ENCODE results near the gene TEX51.

DNA sequence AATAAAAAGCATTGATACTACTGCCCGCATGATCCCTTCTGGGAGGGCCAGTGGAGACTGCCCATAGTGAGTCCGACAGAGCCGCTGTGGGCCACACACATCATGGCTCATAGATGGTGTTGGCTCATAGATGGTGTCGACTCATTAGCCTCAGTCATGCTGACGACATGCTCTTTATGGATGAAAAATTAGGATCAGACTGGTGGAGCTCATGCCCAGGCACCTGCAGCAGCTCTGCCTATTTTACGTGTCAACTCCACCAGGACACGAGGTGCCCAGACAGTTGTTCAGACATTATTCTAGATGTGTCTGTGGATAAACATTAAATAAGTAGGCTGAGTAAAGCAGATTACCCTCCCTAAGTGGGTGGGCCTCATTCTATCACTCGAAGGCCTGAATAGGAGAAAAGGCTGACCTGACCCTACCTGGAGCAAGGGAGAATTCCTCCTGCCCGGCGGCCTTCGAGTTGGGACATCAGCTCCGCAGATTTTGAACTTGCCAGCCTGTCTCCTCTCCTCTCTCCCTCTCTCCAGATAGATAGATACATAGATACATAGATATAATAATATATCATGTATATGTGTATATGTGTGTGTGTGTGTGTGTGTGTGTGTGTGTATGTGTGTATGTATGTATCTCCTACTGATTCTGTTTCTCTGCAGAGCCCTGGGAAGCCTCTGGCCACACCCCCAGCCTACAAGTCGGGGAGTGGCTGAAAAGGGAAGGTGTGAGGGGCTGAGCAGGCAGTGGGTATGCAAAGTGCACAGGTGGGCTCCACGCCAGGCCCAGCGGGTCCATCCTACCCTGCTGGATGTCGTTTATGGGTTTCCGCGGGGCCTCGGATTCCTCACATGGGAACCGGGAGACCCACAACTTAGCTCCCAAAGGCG lies 13.6 kb upstream of the TEX51 start:
- TF ChIP-seq, protein P1, sequence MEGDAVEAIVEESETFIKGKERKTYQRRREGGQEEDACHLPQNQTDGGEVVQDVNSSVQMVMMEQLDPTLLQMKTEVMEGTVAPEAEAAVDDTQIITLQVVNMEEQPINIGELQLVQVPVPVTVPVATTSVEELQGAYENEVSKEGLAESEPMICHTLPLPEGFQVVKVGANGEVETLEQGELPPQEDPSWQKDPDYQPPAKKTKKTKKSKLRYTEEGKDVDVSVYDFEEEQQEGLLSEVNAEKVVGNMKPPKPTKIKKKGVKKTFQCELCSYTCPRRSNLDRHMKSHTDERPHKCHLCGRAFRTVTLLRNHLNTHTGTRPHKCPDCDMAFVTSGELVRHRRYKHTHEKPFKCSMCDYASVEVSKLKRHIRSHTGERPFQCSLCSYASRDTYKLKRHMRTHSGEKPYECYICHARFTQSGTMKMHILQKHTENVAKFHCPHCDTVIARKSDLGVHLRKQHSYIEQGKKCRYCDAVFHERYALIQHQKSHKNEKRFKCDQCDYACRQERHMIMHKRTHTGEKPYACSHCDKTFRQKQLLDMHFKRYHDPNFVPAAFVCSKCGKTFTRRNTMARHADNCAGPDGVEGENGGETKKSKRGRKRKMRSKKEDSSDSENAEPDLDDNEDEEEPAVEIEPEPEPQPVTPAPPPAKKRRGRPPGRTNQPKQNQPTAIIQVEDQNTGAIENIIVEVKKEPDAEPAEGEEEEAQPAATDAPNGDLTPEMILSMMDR (IDR thresholded peaks at IDR 0.05): no peak
- TF ChIP-seq POLR2A (IDR thresholded peaks at IDR 0.05): no peak
- no peak for TF ChIP-seq POLR2AphosphoS5 (IDR thresholded peaks at IDR 0.05)
- no peak for TF ChIP-seq EP300 (IDR thresholded peaks at IDR 0.05)
